Stimulated activated naive CD8-positive, alpha-beta T cell treated with anti-CD3 and anti-CD28 coated beads, Interleukin-15, Interleukin-2, amounts not matched to agents 100 ng/mL and 50 ng/mL, for 24 hours (primary cell): ENCODE results near the gene DLGAP1.

Source experiments
- H3K27ac Mint-ChIP-seq: one replicate; pipeline ENCODE4 v1.8.0; 2021; ENCODE audit warnings: mild to moderate bottlenecking, mixed read lengths
- H3K27me3 Mint-ChIP-seq: one replicate; pipeline ENCODE4 v1.8.0; 2021; ENCODE audit warnings: mixed read lengths
- H3K36me3 Mint-ChIP-seq: one replicate; pipeline ENCODE4 v1.8.0; 2021; ENCODE audit warnings: low read depth, mixed read lengths
- H3K4me1 Mint-ChIP-seq: one replicate; pipeline ENCODE4 v1.8.0; 2021; ENCODE audit warnings: low read depth, mixed read lengths
- H3K4me3 Mint-ChIP-seq: one replicate; pipeline ENCODE4 v1.8.0; 2021; ENCODE audit warnings: mild to moderate bottlenecking, mixed read lengths
- H3K9me3 Mint-ChIP-seq: one replicate; pipeline ENCODE4 v1.8.0; 2021; ENCODE audit warnings: mixed read lengths

Gene DLGAP1

GRCh38 chr18:3885209-3885792, 569.8 kb downstream of the DLGAP1 start:
- Mint-ChIP-seq H3K4me1 (no peaks in the 10 kb centered on the region), H3K27me3 (peaks cover 16% of the 10 kb centered on the region), H3K36me3 (no peaks in the 10 kb centered on the region), H3K9me3 (no peaks in the 10 kb centered on the region), H3K27ac (no peak overlapping the region), H3K4me3 (no peak overlapping the region)

GRCh38 chr18:3879836-3880120, 575.3 kb downstream of the DLGAP1 start:
- no peak overlapping the region for H3K4me3 Mint-ChIP-seq
- H3K4me1 Mint-ChIP-seq, result no peaks in the 10 kb centered on the region
- peaks cover 6% of the 10 kb centered on the region for H3K27me3 Mint-ChIP-seq
- no peak overlapping the region for H3K27ac Mint-ChIP-seq
- H3K36me3 Mint-ChIP-seq, result no peaks in the 10 kb centered on the region
- H3K9me3 Mint-ChIP-seq, result no peaks in the 10 kb centered on the region

GRCh38 chr18:3879114-3879835, 575.8 kb downstream of the DLGAP1 start:
- no peaks in the 10 kb centered on the region for H3K4me1 Mint-ChIP-seq
- H3K4me3 Mint-ChIP-seq, result no peak overlapping the region
- H3K27ac Mint-ChIP-seq, result no peak overlapping the region
- H3K27me3 Mint-ChIP-seq, result peaks cover 6% of the 10 kb centered on the region
- no peaks in the 10 kb centered on the region for H3K9me3 Mint-ChIP-seq
- H3K36me3 Mint-ChIP-seq, result no peaks in the 10 kb centered on the region

GRCh38 chr18:3878401-3878800, 576.7 kb downstream of the DLGAP1 start:
- H3K27me3 Mint-ChIP-seq, result peaks cover 7% of the 10 kb centered on the region
- H3K36me3 Mint-ChIP-seq, result no peaks in the 10 kb centered on the region
- no peak overlapping the region for H3K4me3 Mint-ChIP-seq
- H3K9me3 Mint-ChIP-seq, result no peaks in the 10 kb centered on the region
- H3K27ac Mint-ChIP-seq, result no peak overlapping the region
- H3K4me1 Mint-ChIP-seq, result no peaks in the 10 kb centered on the region

GRCh38 chr18:3877678-3878077, 577.4 kb downstream of the DLGAP1 start:
- no peak overlapping the region for H3K4me3 Mint-ChIP-seq
- no peak overlapping the region for H3K27ac Mint-ChIP-seq
- H3K27me3 Mint-ChIP-seq, result peaks cover 8% of the 10 kb centered on the region
- H3K9me3 Mint-ChIP-seq, result no peaks in the 10 kb centered on the region
- no peaks in the 10 kb centered on the region for H3K36me3 Mint-ChIP-seq
- no peaks in the 10 kb centered on the region for H3K4me1 Mint-ChIP-seq

- H3K4me3 Mint-ChIP-seq, result no peak overlapping the region
- H3K9me3 Mint-ChIP-seq, result no peaks in the 10 kb centered on the region
- H3K4me1 Mint-ChIP-seq, result no peaks in the 10 kb centered on the region
- H3K27ac Mint-ChIP-seq, result no peak overlapping the region
- H3K27me3 Mint-ChIP-seq, result peaks cover 19% of the 10 kb centered on the region
- H3K36me3 Mint-ChIP-seq, result no peaks in the 10 kb centered on the region
Measured at GRCh38 chr18:3875961-3876360, 579.1 kb downstream of the DLGAP1 start.

- Mint-ChIP-seq H3K36me3 (no peaks in the 10 kb centered on the region), H3K9me3 (no peaks in the 10 kb centered on the region), H3K4me3 (no peak overlapping the region), H3K4me1 (no peaks in the 10 kb centered on the region), H3K27me3 (peaks cover 22% of the 10 kb centered on the region), H3K27ac (no peak overlapping the region)
Measured at GRCh38 chr18:3875376-3875775, 579.7 kb downstream of the DLGAP1 start.

GRCh38 chr18:3874581-3874980, 580.5 kb downstream of the DLGAP1 start:
- Mint-ChIP-seq H3K36me3 (no peaks in the 10 kb centered on the region), H3K27ac (no peak overlapping the region), H3K4me3 (no peak overlapping the region), H3K9me3 (no peaks in the 10 kb centered on the region), H3K27me3 (peaks cover 22% of the 10 kb centered on the region), H3K4me1 (no peaks in the 10 kb centered on the region)

GRCh38 chr18:3874125-3874524, 581.0 kb downstream of the DLGAP1 start:
- Mint-ChIP-seq H3K36me3 (no peaks in the 10 kb centered on the region), H3K4me1 (no peaks in the 10 kb centered on the region), H3K9me3 (no peaks in the 10 kb centered on the region), H3K27ac (no peak overlapping the region), H3K27me3 (peaks cover 22% of the 10 kb centered on the region), H3K4me3 (no peak overlapping the region)

GRCh38 chr18:3873698-3874097, 581.4 kb downstream of the DLGAP1 start:
- no peaks in the 10 kb centered on the region for H3K9me3 Mint-ChIP-seq
- H3K27me3 Mint-ChIP-seq, result peaks cover 22% of the 10 kb centered on the region
- H3K36me3 Mint-ChIP-seq, result no peaks in the 10 kb centered on the region
- H3K4me3 Mint-ChIP-seq, result no peak overlapping the region
- H3K27ac Mint-ChIP-seq, result no peak overlapping the region
- no peaks in the 10 kb centered on the region for H3K4me1 Mint-ChIP-seq

GRCh38 chr18:3873211-3873610, 581.9 kb downstream of the DLGAP1 start:
- Mint-ChIP-seq H3K36me3 (no peaks in the 10 kb centered on the region), H3K9me3 (no peaks in the 10 kb centered on the region), H3K4me3 (no peak overlapping the region), H3K4me1 (no peaks in the 10 kb centered on the region), H3K27ac (no peak overlapping the region), H3K27me3 (peaks cover 22% of the 10 kb centered on the region)

GRCh38 chr18:3872641-3873040, 582.5 kb downstream of the DLGAP1 start:
- Mint-ChIP-seq H3K4me1 (no peaks in the 10 kb centered on the region), H3K27me3 (peaks cover 22% of the 10 kb centered on the region), H3K4me3 (no peak overlapping the region), H3K27ac (no peak overlapping the region), H3K9me3 (no peaks in the 10 kb centered on the region), H3K36me3 (no peaks in the 10 kb centered on the region)

- Mint-ChIP-seq H3K4me3 (no peak overlapping the region), H3K27ac (no peak overlapping the region), H3K36me3 (no peaks in the 10 kb centered on the region), H3K4me1 (no peaks in the 10 kb centered on the region), H3K27me3 (peaks cover 22% of the 10 kb centered on the region), H3K9me3 (no peaks in the 10 kb centered on the region)
Measured at GRCh38 chr18:3871687-3872086, 583.4 kb downstream of the DLGAP1 start.

GRCh38 chr18:3870914-3871313, 584.2 kb downstream of the DLGAP1 start:
- H3K9me3 Mint-ChIP-seq, result no peaks in the 10 kb centered on the region
- no peaks in the 10 kb centered on the region for H3K36me3 Mint-ChIP-seq
- no peak overlapping the region for H3K4me3 Mint-ChIP-seq
- H3K27ac Mint-ChIP-seq, result no peak overlapping the region
- H3K4me1 Mint-ChIP-seq, result no peaks in the 10 kb centered on the region
- peaks cover 22% of the 10 kb centered on the region for H3K27me3 Mint-ChIP-seq

- no peaks in the 10 kb centered on the region for H3K4me1 Mint-ChIP-seq
- H3K4me3 Mint-ChIP-seq, result no peak overlapping the region
- H3K9me3 Mint-ChIP-seq, result no peaks in the 10 kb centered on the region
- peaks cover 22% of the 10 kb centered on the region for H3K27me3 Mint-ChIP-seq
- H3K36me3 Mint-ChIP-seq, result no peaks in the 10 kb centered on the region
- no peak overlapping the region for H3K27ac Mint-ChIP-seq
Measured at GRCh38 chr18:3869848-3870247, 585.3 kb downstream of the DLGAP1 start.

GRCh38 chr18:3867864-3868311, 587.2 kb downstream of the DLGAP1 start:
- H3K36me3 Mint-ChIP-seq, result no peaks in the 10 kb centered on the region
- no peaks in the 10 kb centered on the region for H3K4me1 Mint-ChIP-seq
- no peak overlapping the region for H3K4me3 Mint-ChIP-seq
- no peaks in the 10 kb centered on the region for H3K9me3 Mint-ChIP-seq
- H3K27ac Mint-ChIP-seq, result no peak overlapping the region
- H3K27me3 Mint-ChIP-seq, result peaks cover 16% of the 10 kb centered on the region
